M059J (cell line): Measurements from ENCODE around the gene OR7G2. TPM values are rescaled to one million over a fixed set of nuclear protein-coding genes. Genes with fewer than 3 reads are reported as not detected.

Experiments
- DNase-seq: peaks from one replicate; pipeline ENCODE4 v3.0.0-alpha.2; 2012; ENCODE audit warnings: low read depth
- total RNA-seq: library from RNA; depleted of rRNA; stranded (reverse); fragments of >200 nt; shearing (Covaris generic); gene quantifications from 2 replicates; pipeline ENCODE4 v1.2.3, GENCODE V29; 2014; rRNA removed

Gene OR7G2
- not detected in 2 replicates for total RNA-seq

DNA sequence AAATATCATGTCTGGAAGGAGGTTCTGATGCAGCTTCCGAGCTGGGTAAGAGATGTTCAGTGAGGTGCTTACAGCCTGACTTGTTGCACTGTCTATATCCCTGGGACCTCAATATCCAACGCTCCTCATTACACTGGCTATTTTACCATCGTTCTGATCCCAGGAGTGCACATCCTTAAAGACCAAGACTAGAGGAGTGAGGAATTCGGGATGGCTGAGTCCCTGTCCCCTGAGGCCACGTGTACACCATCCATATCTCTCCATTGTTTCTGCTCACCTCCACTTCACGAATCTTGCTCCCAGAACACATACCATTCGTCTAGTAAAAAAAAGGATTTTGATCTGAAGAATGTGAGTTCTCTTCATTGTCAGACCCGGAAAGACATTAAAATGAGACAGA is at the start of gene OR7G2:
OR7G2 (minus strand) TSS at position 101 of the 400 bp plus-strand sequence. CDS start 4,232 bp downstream, outside the sequence.
- no peak for DNase-seq

- no peak for DNase-seq
These were observed 49.0 kb upstream of the OR7G2 start for GRCh38 chr19:9156304-9156703.

DNA sequence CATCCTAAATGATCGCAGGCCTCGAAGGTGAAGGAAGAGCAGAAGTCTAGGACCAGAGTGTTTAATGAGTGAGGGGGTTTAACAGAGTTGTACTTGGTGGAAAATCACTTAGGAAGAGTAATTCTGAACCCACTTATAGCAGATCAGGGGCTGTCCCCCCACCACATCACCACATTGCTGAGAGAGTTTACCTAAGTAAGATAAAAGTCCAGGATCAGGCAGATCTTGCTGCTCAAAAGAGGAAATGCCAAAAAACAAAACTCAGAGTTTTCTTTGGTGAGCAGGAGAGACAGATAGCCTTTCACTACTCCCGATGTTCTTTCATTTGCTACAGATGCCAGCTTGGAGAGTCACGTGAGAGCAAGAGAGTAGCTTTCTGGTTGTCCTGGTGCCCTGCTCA is 48.3 kb upstream of the OR7G2 start:
- no peak for DNase-seq

DNA sequence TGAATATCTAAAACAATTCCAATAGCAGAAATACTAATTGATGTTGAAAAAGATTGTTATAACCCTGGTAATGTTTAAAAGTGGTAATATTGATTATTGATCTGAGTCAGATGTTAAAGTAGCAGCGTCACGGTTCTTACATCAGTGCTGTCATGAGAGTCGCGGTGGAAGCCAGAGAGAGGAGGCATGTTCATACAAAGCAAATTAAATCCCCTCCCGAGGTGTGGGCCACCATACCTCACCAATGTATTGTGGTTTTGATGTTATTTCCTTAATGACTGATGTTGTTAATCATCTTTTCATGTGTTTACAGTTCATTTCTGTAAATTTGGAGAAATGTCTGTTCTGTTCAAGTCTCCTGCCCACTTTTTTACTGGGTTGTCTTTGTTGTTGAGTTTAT is 44.1 kb upstream of the OR7G2 start:
- DNase-seq: no peak

- no peak for DNase-seq
These were observed 43.4 kb upstream of the OR7G2 start for GRCh38 chr19:9150650-9151049.

DNA sequence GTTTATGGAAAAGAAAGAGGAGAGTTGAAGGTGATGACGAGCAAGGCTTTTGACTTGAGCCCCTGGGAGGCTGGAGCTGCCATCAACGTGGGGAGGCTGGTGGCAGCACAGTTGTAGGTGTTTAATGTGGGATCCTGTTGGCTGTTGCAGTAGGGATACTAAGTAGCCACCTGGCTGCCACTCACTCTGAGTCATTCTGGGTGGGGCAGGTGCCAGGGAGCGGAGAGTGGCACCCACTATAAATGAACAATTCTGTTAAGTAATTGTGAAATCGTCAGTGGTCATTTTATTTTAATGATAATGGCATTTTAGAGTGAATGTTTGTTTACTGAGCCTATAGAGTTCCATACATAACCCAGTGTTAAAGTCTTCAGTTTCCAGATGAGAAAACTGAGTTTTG is 42.7 kb upstream of the OR7G2 start:
- DNase-seq: no peak

DNA sequence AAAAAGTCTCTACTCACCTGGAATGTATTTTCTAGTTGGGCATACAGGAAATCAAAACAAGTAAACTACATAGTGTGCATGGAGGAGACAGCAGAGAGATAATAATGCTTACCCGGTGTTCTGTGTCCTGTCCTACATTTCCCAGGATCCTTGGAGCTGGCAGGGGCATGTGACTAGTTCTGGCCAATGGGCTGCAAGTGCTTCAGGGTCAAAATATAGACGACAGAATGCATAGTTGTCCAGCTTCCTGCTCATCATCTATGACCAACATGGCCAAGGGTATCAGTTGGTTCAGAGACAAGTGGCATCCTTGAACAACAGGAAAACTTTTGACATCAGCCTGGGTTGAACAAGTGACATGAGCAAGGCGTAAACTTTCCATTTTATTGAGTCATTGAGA is 41.4 kb upstream of the OR7G2 start:
- no peak for DNase-seq

DNA sequence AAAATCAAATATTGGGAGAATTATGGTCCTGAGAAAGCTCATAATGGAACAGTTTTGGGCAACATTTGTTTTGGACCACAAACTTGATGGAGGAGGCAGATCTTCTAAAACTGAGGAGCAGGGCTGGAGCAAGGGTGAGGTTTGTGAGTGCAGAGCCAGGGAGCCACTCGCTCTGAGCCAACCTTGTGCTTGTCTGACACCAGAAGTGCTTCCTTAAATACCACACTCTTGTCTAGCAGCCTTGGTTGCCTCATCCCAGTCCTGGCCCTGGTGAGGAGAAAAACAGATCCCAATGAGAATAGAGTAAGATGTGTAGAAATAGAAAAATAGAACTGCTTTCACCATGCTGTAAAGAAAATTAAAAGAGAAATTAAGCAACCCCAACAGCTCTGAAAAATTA is 39.6 kb upstream of the OR7G2 start:
- no peak for DNase-seq

GRCh38 chr19:9144920-9145319 is 37.6 kb upstream of the OR7G2 start:
- peak; percentile 18 for DNase-seq

DNA sequence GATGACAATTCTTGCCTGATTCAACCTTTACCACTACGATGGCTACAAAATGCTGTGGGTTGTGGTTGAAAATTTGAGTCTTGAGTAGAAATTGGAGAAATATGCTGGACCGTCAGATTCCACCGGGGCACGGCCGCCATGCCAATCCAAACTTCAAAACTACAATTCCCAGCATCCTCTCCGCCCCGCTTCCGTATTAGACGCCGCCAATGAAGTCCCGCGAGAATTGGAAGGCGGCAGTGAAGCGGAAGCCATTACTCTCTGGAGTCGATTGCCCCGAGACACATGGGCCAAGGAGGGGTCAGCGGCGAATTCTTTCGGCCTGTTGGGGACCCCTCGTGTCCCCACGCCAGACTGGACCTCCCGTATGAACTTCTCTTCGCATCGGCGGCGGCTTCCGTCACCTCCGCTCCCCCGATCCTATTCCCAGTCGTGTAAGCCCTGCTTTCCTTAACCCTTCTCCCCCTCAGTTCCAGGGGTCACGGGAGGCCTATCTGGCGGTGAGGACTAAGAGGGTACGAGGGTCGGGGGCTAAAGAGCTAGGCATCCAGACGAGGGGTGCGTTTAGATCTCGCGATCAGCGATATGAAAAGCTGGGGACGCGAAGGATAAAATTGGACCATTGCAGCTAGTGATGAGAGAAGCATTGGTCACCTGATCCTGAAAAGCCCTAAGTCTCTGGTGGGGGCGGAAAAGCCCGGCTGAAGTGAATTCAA is 33.0 kb upstream of the OR7G2 start, which contains the start of gene ZNF317:
ZNF317 (plus strand) TSS at position 239 of the 716 bp plus-strand sequence. CDS start 15,620 bp downstream, outside the sequence.
- peak; percentile 94 for DNase-seq

GRCh38 chr19:9139609-9140158 is 32.4 kb upstream of the OR7G2 start:
- DNase-seq: no peak

DNA sequence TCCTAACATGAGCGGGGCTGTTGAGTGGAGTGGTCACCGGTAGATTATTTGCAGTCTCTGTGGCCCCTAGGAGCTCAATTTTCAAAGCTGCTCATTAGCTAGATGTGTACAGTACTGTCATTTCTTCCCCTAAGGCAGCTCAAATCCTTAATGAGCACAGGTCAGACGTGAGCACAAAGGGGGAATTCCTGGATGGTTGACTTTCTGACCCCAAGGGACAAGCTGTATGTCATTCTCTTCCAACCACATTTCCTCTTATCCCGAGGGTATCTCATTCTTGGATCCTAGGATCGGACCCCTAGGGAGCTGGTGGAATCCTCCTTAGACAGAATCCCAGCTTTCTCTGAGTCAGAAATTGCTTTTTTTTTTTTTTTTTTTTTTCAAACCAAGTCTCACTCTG is 25.1 kb upstream of the OR7G2 start:
- DNase-seq: peak; percentile 80

DNA sequence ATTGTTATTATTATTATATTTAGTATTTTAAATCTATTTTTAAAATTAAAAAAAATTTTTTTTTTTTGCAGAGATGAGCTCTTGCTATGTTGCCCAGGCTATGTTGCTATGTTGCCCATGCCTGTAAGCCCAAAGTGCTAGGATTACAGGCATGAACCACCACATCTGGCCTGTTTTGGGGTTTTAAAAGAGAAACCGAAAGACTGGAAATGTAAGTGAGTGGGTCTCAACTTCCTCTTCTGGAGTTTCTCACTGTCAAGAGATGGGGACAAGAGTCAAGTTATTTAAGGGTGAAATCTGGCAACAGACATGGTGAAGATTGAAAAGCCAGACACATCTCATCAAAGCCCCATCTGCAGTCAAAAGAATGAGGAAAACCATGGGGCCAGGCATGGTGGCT is 23.7 kb upstream of the OR7G2 start:
- no peak for DNase-seq

- peak; percentile 61 for DNase-seq
These were observed 20.9 kb upstream of the OR7G2 start for GRCh38 chr19:9128171-9128570.

- DNase-seq: no peak
These were observed 19.7 kb upstream of the OR7G2 start, which contains the start of gene OR7G3 for GRCh38 chr19:9126900-9127405. TSS of gene OR7G3 (minus strand) at chr19:9126950. CDS start at chr19:9126950, 0 bp downstream.

GRCh38 chr19:9116547-9116946 is 9.3 kb upstream of the OR7G2 start:
- no peak for DNase-seq

DNA sequence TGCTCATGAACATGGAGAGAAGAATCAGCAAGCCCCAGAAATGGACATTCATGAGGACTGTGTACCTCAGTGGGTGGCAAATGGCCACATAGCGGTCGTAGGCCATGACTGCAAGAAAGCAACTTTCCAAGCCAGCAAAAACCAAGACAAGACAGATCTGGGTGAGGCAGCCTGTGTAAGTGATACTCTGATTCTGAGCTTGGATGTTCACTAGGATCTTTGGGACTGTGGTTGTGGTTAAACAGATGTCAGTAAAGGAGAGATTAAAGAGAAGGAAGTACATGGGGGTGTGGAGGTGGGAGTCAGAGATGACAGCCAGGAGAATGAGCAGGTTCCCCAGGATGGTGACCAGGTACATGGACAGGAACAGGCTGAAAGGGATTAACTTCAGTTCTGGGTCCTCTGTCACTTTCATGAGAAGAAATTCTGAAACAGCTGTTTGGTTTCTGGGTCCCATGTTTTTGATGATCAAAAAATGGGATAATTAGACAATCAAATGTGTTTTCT is 8.1 kb upstream of the OR7G2 start, which contains the start of gene OR7G1:
OR7G1 (minus strand) TSS at position 457 of the 507 bp plus-strand sequence; CDS start at position 457, 0 bp downstream.
- no peak for DNase-seq

- DNase-seq: no peak
These were observed 2.7 kb upstream of the OR7G2 start for GRCh38 chr19:9109959-9110358.

GRCh38 chr19:9086761-9087160 is 20.5 kb downstream of the OR7G2 start, which contains the start of gene OR1M1:
TSS of gene OR1M1 (plus strand) at chr19:9087061. CDS start at chr19:9093245, 6,184 bp downstream.
- DNase-seq: no peak

DNA sequence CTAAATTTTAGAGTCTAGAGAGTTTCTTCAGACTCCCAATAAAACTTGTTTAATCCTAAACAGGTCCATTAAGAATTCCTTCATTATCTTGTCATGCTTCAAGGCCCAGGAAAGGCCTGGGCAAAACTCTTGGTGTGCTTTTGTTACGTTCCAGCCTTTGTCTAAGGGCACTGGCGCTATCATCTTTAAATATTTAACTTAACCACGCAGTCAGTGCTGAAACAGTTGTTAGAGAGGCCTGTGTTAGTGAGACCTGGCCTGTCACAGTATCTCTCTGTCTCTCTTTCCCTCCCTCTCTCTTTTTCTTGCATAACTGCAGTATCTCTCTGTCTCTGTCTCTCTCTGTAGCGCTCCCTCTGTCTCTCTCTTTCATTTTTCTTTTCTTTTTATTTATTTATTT is 28.6 kb downstream of the OR7G2 start:
- DNase-seq: no peak

- DNase-seq: no peak
These were observed 30.4 kb downstream of the OR7G2 start for GRCh38 chr19:9076901-9077300.

DNA sequence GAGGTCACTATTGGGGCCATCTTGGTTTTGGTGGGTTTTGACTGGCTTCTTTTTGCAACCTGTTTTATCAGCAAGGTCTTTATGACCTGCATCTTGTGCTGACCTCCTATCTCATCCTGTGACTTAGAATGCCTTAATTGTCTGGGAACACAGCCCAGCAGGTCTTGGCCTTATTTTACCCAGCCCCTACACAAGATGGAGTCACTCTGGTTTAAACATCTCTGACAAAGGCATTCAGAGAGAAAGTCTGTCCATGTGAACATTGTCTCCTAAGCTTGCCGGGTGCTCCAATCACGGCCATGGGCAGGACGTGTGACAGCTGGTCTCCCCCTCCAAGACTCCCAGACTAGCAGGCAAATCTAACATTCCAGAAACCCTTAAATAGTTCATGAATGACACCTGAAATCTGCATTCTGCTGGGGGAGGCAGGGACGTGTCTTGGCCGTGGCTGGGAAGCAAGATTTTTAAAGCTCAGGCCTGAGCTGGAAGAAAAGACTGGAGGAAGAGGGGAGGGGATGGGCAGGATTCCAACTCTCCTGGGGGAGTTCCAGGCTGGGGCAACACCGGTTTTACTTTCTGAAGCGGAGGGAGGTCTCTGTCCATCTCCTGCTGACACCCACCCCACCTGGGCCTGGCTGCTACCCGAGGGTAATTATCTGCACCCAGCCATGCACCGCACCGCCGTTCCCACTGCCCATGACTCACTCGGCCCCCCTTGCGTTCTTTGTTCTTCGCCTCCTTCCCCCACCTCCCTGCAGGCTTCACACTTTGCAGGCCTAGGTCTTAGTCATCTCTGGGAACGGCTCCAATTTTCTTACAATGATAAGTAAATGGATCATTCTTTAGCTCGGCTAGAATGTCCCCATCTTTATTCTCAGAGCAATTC is 32.0 kb downstream of the OR7G2 start:
- DNase-seq: peak; percentile 100
